BLaER1 treated with 17β-estradiol and CSF1 and Interleukin-3, amounts not matched to agents 10 nM and 100 nM (cell line): ENCODE measurements around the gene SPDYE11.
"Not testable (repeated sequence)": the region's sequence is repeated elsewhere in the genome, so short reads cannot be mapped to it uniquely, and the experiment has no call there.

Experiments
- H3K27ac ChIP-seq, 11 experiments: shearing (Covaris generic); formaldehyde crosslinking; 2 replicates each; pipeline ENCODE4 v1.8.1; 2022
- H3K27me3 ChIP-seq, 11 experiments: shearing (Covaris generic); formaldehyde crosslinking; 2 replicates each; pipeline ENCODE4 v1.8.1; 2022
- H3K36me3 ChIP-seq, 11 experiments: shearing (Covaris generic); formaldehyde crosslinking; 2 replicates each; pipeline ENCODE4 v1.8.1; 2022
- H3K4me1 ChIP-seq, 10 experiments: shearing (Covaris generic); formaldehyde crosslinking; 2 replicates each; pipeline ENCODE4 v1.8.1; 2022
- H3K4me2 ChIP-seq, 11 experiments: shearing (Covaris generic); formaldehyde crosslinking; 2 replicates each; pipeline ENCODE4 v1.8.1; 2022
- H3K4me3 ChIP-seq, 10 experiments: shearing (Covaris generic); formaldehyde crosslinking; 2 replicates each; pipeline ENCODE4 v1.8.1; 2022
- H3K9ac ChIP-seq, 11 experiments: shearing (Covaris generic); formaldehyde crosslinking; 2 replicates each; pipeline ENCODE4 v1.8.1; 2022
- H3K9me3 ChIP-seq, 11 experiments: shearing (Covaris generic); formaldehyde crosslinking; replicated peaks in 1 of 11; 2 replicates each; pipeline ENCODE4 v1.8.1; 2022
- H4K20me1 ChIP-seq, 11 experiments: shearing (Covaris generic); formaldehyde crosslinking; 2 replicates each; pipeline ENCODE4 v1.8.1; 2022

Gene SPDYE11, protein sequence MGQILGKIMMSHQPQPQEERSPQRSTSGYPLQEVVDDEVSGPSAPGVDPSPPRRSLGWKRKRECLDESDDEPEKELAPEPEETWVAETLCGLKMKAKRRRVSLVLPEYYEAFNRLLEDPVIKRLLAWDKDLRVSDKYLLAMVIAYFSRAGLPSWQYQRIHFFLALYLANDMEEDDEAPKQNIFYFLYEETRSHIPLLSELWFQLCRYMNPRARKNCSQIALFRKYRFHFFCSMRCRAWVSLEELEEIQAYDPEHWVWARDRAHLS

DNA sequence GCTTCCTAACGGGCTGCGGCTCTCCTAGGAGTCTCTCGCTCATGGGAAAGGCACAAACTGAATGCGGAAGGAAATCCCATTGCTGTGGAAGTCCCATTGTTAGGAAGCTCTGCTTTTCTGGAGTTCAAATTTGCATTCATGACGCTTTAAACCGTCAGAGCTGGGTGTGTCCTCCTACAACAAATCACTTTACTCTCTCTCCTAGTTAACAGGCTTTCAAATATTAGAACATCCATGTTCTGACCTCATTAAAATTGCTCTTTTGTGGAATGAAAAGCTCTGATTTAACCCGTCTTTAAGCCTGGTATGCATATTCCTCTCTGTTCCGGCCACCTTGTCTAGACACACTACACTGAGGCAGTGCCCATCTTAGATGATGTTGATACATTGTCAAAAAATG lies at the start of gene SPDYE11:
Gene SPDYE11, minus strand, starts transcription at position 101 of the 400 bp plus-strand sequence. CDS start 1,800 bp downstream, outside the sequence.
- not testable (repeated sequence) for H3K4me1 ChIP-seq, H3K9me3 ChIP-seq, H3K27me3 ChIP-seq, H3K9ac ChIP-seq, H3K4me3 ChIP-seq, H3K36me3 ChIP-seq, H3K27ac ChIP-seq, H3K4me2 ChIP-seq, H4K20me1 ChIP-seq

DNA sequence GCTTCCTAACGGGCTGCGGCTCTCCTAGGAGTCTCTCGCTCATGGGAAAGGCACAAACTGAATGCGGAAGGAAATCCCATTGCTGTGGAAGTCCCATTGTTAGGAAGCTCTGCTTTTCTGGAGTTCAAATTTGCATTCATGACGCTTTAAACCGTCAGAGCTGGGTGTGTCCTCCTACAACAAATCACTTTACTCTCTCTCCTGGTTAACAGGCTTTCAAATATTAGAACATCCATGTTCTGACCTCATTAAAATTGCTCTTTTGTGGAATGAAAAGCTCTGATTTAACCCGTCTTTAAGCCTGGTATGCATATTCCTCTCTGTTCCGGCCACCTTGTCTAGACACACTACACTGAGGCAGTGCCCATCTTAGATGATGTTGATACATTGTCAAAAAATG lies 28.2 kb upstream of the SPDYE11 start, which contains the start of gene SPDYE9:
Gene SPDYE9, minus strand, starts transcription at position 101 of the 400 bp plus-strand sequence. CDS start 1,800 bp downstream, outside the sequence.
- H3K4me3 ChIP-seq, H3K9me3 ChIP-seq, H3K27ac ChIP-seq, H3K27me3 ChIP-seq, H4K20me1 ChIP-seq, H3K4me1 ChIP-seq, H3K9ac ChIP-seq, H3K4me2 ChIP-seq, H3K36me3 ChIP-seq: not testable (repeated sequence)

DNA sequence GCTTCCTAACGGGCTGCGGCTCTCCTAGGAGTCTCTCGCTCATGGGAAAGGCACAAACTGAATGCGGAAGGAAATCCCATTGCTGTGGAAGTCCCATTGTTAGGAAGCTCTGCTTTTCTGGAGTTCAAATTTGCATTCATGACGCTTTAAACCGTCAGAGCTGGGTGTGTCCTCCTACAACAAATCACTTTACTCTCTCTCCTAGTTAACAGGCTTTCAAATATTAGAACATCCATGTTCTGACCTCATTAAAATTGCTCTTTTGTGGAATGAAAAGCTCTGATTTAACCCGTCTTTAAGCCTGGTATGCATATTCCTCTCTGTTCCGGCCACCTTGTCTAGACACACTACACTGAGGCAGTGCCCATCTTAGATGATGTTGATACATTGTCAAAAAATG lies 28.0 kb downstream of the SPDYE11 start, which contains the start of gene SPDYE8:
Gene SPDYE8, minus strand, starts transcription at position 101 of the 400 bp plus-strand sequence. CDS start 1,800 bp downstream, outside the sequence.
- not testable (repeated sequence) for H3K4me3 ChIP-seq, H3K9me3 ChIP-seq, H3K4me2 ChIP-seq, H3K4me1 ChIP-seq, H3K9ac ChIP-seq, H4K20me1 ChIP-seq, H3K27ac ChIP-seq, H3K36me3 ChIP-seq, H3K27me3 ChIP-seq

DNA sequence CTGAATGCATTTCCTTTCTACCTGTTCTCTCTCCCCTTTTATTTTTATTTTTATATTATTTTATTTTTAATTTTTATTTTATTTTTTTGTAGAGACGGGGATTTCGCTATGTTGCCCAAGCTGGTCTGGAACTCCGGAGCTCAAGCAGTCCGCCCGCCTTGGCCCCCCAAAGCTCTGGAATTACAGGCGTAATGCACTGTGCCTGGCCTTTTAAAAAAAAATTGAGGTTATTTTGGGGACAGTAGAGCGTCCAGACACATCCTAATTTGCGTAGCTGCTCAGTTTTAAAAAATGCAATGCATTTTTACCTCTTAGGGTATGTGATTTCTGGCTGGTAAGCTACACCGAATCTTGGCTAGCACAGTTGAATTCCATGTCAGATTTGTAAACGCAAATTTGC lies 51.2 kb downstream of the SPDYE11 start:
- H4K20me1 ChIP-seq, H3K4me1 ChIP-seq, H3K9me3 ChIP-seq, H3K36me3 ChIP-seq, H3K27me3 ChIP-seq: not testable (repeated sequence)
- Histone ChIP-seq H3K27ac (peak overlapping the region in 10 of 11 experiments; percentile 74 to 92 (median 84); a peak in 19 of 22 replicates), H3K4me2 (peak overlapping the region; percentile 73 to 86 (median 78)), H3K4me3 (peak overlapping the region; percentile 62 to 75 (median 69)), H3K9ac (peak overlapping the region; percentile 60 to 86 (median 84); a peak in 20 of 22 replicates)

DNA sequence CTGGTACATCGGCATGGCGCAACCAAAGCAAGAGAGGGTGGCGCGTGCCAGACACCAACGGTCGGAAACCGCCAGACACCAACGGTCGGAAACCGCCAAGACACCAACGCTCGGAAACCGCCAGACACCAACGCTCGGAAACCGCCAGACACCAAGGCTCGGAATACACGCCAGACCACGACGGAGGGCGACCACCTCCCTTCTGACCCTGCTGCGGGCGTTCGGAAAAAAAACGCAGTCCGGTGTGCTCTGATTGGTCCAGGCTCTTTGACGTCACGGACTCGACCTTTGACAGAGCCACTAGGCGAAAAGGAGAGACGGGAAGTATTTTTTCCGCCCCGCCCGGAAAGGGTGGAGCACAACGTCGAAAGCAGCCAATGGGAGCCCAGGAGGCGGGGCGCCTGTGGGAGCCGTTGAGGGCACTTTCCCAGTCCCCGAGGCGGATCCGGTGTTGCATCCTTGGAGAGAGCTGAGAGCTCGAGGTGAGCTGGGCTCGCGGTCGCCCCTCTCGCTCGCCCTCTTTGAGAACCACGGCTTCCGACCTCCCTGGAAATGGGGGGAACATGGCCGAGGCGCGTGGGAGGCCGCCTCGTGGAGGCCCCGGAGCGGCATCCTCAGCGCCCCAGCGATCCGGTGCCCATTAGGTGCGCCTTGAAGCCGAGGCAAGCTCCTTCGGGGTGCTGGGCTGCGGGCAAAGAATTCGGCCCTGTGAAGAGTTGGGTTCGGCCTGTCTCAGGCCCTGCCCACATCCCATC lies 51.8 kb downstream of the SPDYE11 start:
- not testable (repeated sequence) for H4K20me1 ChIP-seq, H3K4me1 ChIP-seq, H3K36me3 ChIP-seq, H3K9me3 ChIP-seq, H3K27me3 ChIP-seq
- Histone ChIP-seq H3K4me2 (peak overlapping the region in 10 of 11 experiments; percentile 37 to 86 (median 75); a peak in 14 of 22 replicates), H3K4me3 (peak overlapping the region; percentile 62 to 75 (median 69)), H3K27ac (peak overlapping the region in 10 of 11 experiments; percentile 74 to 92 (median 88); a peak in 21 of 22 replicates), H3K9ac (peak overlapping the region; percentile 77 to 86 (median 84))

DNA sequence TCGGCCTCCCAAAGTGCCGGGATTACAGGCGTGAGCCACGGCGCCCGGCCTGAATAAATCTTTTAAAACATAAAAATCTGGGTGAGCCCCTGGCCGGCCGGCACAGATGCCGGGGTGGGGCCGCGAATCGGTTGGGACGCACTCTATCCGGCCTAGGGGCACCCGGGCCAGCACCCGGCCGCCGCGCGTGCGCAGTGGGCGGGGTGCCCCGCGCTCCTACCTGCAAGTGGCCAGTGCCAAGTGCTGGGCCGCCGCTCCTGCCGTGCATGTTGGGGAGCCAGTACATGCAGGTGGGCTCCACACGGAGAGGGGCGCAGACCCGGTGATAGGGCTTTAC lies 52.4 kb downstream of the SPDYE11 start:
- not testable (repeated sequence) for H3K4me1 ChIP-seq

DNA sequence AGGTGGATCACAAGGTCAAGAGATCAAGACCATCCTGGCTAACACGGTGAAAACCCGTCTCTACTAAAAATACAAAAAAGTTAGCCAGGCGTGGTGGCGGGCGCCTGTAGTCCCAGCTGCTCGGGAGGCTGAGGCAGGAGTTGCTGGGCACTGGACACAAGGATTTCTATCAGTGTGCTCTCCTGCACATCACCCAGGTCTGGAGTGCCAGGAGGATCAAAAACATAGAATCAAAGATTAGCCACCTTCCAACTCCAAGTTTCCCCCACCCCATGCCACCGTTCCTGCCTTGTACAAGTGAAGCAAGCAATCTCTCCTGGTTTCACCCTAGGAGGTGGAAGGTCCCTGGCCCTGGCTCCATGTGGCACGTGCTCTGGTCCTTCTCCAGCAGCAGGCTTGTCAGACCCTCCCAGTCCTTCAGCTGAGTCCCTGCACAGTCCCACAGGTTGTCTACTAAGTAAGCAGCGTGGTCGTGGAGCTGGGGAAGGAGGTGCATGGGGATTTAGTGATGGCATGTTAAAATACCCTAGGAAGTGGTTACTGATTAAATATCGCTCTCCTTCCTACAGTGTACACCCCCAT lies 59.7 kb downstream of the SPDYE11 start:
- H3K9me3 ChIP-seq, H3K27me3 ChIP-seq, H3K4me1 ChIP-seq, H4K20me1 ChIP-seq, H3K27ac ChIP-seq, H3K4me3 ChIP-seq, H3K36me3 ChIP-seq, H3K9ac ChIP-seq, H3K4me2 ChIP-seq: not testable (repeated sequence)

More for the DNA sequence above, 52.4 kb downstream of the SPDYE11 start:
- not testable (repeated sequence) for H3K36me3 ChIP-seq, H3K27me3 ChIP-seq, H3K9me3 ChIP-seq, H4K20me1 ChIP-seq
- Histone ChIP-seq H3K4me3 (peak overlapping the region; percentile 62 to 75 (median 69)), H3K9ac (peak overlapping the region; percentile 77 to 86 (median 84)), H3K27ac (peak overlapping the region in 10 of 11 experiments; percentile 74 to 92 (median 88); a peak in 21 of 22 replicates), H3K4me2 (peak overlapping the region in 2 of 11 experiments; percentile 18 to 31; a peak in 2 of 22 replicates)
